ENCODE measurements around the gene KCNQ1OT1.

Gene KCNQ1OT1

DNA sequence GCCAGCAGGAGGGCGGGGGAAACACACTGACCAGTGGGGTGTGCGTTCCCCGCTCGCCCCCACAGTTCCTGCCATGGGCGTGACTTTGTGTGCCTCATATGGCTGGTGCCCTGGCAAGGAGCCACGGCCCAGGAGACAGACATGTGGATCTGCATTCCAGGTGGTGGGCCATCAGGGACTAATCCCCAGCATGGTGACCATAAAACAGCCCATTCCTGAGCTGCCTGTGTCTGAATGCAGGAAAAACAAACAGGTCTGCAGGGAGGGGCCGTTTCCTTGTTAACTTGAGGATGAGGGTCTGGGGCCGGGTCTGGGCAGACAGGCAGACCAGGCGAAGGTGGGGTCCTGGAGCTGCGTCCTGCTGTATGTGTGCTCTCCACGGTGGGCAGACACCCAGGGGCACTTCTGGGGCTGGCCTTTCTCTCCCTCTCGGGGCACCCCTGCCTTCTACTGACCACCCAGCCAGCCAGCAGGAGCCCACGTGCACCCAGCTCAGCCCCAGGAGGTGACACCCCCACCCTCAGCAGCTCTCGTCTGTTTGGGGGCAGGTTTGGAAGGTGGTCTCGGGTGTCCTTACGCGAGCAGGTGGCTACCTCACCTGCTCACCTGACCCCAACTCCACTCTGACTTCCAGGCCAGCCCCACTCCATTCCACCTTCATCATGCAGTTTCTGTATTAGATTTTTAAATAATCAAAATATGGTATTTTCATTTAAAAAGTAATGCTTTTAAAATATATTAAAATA, 120.3 kb downstream of the KCNQ1OT1 start:
- DNase-seq = no peak

DNA sequence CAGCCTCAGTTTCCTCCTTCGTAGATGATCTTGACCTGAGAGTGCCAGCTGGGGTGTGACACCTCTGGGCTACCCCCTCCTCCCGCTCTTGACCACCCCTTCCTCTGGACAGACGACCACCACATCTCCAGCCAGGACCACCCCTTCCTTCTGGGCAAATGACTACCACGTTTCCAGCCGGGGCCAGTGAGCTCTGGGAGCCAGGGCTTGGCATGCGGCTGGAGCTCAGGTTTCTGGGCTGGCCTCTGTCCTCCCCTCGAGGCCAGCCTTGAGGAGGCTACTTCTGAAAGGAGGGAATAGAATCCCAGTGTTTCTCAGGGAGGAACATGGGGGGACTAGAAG, 120.9 kb downstream of the KCNQ1OT1 start:
- DNase-seq = no peak

DNA sequence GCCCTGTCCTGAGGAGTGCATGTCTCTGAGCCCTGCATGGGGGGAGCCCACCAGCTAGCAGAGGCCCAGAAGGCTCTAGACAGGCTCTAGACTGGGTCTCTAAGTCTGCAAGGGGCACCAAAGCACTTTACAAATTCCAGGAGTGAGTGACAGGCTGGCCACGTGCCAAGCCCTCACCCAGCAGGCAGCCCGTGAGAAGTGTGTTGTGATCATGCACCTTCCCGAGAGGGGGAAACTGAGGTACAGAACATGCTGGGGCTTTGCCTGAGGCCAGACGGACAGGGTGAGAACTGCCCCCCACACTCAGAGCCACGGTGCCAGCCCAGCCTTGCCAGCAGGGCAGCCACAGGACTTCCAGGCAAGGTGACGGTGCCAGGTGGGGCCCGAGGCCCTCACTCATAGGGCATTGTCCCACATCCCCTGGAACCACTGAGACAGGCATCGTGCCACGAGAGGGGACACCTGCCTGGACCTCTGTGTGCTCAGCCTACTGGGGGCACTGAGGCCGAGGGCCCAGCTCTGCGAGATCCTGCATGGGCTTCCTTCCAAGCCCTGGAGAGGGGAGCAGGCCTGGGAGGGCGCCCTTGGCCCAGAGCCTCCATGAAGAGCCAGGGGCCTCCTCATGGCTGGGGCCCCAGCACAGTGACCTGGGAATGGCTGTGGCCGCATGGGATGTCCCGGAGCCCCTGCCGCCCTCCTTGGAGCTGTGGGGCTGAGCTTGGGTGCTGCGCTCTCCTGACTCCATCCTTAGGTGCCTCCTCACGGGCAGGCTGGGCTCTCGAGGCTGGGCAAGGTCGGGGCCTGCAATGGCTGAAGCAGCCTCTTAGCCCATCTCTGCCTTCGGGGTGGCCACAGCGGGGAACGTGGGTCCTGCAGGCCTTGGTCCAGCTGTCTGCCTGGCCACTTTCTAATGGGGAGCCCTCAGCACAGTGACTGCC, 121.5 kb downstream of the KCNQ1OT1 start:
- DNase-seq = no peak

DNA sequence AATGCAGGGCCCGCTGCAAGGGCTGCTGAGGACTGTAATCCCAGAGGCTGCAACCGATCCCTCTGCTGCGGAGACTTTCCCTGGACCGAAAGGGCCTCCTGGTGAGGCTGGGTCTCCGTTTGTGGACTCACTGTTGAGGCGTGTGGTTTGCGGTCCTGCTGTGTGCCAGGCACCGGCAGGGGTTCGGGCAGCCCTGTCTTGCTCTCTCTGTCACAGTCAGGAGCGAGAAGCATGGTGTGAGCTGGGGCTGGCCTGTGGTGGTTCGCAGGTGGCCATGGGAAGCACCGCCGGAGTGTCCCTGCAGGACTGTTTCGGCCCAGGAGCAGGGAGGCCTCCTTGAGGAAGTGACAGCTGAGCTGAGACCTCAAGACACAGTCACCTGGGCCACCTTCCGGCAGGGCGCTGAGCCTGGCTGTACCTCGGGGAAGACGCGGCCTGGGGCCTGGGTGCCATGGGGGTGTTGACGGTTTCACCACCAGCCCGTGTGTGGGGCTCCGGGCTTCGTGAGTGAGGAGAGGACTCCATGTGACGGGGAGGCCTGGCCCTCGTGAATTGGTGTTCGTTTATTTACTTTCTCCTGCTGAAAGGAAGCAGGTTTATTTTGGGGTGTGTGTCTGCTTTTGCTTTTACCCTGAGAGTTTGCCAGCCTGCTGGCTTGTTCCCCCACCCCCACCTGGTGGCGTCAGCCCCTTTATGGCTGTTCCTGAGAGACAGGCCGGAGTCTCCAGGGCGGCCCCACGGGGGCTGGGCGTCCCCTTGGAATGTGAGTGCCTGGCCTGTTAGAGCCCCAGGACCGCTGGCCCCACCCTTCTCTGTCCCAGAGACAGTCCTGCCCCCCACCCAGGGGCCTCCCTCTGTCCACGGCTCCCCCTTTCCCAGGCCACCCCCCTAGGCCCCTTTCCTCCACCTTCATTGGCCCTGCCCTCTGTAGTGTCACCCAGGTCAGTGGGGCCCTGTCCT, 122.5 kb downstream of the KCNQ1OT1 start:
- no peak for DNase-seq

DNA sequence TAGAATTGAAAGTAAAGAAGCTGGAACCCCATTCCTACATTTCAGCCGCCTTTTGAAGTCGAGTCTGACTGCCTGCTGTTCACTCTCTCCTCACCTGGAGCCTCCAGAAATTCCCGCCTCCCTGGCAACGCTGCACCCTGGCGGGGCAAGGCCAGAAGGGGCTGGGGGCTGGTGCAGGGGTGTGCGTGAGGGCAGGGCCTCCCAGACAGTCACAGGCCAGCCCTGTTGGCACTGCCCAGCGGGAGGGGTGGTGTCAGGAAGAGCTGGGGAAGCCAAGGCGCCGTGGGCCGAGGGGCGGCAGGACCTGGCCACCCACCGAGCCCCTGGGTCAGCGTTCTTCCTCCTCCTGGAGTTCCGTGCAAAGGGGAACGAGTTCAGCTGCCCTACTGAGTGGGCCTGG, 123.2 kb downstream of the KCNQ1OT1 start:
- no peak for DNase-seq

DNA sequence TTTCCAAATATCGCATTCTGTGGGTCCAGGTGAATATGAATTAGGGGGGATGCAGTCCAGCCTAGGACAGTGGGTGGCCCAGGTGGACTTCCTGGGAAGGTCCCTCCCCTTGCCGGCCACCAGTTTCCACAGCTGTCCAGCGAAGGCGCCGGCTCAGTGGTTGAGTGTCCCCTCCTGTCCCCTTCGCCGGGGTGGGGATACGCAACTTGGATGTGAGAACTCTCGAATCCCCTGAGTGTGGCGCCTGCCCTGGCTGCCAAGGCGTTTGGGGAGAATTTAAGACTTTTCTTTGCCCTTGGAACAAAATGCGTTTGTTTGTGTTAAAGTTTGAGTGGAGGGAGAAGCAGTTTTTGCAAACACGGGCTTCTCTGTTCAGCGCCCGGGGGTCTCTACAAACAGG, 123.7 kb downstream of the KCNQ1OT1 start:
- DNase-seq = no peak

DNA sequence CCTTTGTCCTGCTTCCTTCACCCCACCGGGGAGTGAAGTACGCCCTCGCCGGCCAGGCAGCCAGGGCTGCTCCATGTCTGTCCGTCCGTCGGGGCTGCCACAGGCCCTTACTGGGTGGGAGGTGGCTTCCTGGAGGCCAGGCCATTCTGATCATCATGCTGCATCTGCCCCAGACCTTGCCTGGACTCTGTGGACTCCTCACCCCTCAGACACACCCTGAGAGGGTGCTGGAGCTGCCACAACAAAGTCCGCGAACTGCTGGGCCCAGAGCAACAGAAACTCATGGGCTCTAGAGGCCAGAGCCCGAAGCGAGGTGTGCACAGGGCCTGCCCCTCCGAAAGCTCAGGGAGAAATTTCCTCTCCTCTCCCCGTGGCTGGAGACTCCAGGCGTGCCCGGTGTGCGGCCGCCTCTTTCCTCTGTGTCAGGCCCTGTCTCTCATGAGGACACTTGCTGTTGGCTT, 124.2 kb downstream of the KCNQ1OT1 start:
- no peak for DNase-seq

DNA sequence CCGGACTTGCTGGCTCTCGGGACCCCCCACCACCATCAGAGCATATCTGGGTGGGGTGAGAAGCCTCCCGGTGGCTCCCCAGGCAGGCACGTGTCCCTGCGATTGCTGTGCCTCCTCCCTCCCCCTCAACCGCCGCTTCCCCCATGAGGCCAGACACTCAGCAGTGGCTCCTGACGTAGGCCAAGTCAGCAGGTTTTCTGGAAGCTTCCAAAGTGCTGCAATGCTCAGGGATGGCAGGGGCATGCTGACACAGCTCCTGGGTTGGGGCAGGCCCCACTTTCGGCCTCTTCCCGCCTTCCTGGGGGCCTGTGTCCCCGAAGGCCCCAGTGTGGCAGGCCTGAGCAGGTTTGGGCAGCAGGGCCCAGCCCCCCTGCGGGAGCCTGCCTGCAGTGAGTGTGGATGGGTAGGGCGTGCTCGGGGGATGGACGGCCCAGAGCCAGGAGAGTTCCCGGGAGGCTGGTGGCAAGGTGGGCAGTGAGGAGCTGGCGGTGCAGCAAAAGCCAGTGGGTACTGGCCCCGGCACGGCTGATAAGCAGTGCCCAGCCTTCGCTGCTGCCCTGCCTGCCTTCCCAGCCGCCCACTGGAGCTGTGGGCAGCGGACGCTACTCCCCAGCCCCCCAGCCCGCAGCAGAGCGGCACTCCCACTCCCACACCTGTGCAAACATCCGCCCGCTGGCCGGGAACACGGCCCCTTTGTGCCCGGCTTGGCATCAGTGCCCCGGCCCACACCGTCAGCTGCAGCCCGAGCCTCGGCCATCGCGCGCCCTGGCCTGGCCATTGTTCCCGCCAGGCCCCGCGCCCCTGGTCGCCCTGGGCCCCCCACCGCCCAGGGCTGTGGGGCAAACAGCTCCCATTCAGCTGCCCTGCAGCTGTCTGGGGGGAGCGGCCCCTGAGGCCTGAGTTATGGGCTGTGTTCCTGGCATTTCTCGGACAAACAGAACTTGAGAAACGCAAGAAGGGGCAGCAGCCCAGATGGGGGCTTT, 125.0 kb downstream of the KCNQ1OT1 start:
- DNase-seq = no peak

DNA sequence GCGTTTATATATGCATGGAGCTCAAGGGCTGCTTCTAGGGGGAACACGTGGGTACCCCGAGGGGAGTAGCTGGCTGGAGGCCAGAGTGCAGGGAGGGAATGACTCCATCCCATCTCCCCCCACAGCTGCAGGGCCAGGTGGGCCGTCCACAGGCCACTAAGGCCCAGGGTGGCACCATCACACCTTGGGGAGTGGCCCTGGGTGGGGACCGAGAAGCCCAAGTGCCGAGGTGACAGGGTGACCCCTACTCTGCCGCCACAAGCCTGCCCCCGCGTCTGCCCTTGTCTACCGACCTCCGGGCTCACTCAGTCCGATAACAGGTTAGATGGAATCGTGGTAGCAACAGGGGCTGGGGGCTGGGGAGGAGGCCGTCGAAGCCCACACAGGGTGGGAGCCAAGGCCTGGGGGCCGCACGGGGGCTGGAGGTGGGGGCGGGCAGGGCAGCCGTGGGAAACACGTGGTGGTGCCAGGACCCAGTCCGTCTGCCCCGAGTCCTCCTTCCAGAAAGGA, 125.7 kb downstream of the KCNQ1OT1 start:
- no peak for DNase-seq

DNA sequence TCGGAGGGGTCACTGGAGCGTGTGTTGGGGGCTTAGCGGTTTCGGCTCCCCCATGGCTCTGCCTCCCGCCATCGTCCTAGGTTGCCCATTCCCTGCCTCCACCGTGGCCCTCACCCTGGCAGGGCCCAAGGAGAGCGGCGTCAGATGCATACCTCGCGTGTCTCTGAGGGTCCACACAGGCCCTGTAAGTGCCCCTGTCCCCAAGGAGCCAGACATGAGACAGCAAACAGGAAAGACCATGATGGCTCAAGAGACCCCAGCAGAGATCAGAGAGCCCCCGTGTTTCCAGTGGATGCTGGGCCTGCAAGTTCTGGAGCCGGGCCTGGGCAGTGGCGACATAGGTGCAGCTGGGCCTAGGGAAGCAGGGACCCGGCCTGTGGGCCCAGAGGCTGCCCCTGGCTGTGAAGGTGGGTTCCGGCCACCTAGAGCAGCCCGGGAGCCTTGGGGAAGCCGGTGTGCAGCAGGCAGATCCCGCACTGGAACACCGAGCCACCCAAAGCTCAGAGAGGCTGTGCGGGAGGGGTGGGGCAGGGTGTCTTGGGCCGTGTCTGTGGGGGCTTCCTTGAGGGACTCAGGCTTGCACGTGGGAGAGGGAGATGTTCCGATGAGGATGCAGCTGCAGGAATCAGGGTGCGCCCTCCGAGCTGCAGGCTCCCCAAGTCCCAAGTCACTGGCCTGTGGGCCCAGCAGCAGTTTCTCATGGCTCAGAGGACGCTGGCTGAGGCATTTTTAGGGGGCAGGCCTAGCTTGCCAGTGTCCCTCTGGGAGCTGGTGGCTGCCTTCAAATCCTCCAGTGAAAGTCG, 126.4 kb downstream of the KCNQ1OT1 start:
- no peak for DNase-seq

DNA sequence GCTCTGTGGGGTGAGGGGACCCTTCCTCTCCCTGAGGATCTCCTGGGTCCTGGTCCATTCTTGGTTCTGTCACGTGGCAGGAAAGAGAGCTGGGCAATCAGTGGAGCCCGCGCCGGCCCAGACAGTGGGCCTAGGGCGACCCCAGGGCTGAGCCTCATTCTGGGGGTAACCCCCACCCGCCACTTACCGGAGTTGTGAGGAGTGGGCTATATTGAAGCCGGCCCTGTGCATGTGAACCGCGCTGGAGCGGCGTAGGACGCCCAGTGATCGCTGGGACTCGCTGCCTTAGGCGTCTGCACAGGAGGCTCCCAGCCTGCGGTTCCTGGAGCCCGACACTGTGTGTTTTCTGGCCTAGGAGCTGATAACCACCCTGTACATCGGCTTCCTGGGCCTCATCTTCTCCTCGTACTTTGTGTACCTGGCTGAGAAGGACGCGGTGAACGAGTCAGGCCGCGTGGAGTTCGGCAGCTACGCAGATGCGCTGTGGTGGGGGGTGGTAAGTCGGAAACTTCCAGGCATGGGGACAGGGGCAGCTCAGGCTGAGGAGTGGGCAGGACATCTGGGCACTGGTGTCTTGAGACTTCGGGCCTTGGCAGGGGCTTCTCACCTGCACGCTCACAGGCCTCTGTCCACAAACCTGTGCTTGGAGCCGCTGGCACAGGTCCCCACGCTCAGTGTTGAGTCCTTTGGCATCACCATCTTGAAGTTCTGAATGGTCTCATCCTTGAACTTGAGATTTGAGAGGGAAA, 127.1 kb downstream of the KCNQ1OT1 start:
- no peak for DNase-seq

DNA sequence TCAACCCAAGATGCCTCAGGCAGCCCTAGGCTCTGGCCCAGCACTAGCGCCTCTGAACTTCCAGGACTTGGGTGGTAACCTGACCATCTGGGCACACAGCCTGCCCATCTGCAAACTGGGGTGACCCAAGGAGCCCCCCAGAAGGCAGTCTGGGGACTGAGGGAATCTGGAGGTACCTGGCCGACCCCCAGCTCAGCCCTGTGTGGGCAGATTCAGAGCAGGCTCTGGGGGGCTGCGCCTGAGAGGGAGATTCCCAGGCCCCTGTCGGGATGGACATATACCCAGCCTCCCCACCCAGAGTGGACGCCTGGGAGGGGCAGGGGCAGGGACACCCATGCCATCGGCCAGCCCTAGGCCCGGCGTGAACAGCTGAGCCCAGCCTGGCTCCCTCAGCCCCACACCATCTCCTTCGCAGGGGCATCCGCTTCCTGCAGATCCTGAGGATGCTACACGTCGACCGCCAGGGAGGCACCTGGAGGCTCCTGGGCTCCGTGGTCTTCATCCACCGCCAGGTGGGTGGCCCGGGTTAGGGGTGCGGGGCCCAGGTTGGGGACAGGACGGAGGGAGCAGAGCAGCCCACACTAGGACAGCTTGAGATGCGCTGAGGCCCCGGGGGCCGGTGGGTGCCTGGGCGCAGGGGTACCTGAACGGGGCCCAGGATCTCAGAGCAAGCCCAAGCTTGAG, 128.1 kb downstream of the KCNQ1OT1 start:
- DNase-seq = no peak

DNA sequence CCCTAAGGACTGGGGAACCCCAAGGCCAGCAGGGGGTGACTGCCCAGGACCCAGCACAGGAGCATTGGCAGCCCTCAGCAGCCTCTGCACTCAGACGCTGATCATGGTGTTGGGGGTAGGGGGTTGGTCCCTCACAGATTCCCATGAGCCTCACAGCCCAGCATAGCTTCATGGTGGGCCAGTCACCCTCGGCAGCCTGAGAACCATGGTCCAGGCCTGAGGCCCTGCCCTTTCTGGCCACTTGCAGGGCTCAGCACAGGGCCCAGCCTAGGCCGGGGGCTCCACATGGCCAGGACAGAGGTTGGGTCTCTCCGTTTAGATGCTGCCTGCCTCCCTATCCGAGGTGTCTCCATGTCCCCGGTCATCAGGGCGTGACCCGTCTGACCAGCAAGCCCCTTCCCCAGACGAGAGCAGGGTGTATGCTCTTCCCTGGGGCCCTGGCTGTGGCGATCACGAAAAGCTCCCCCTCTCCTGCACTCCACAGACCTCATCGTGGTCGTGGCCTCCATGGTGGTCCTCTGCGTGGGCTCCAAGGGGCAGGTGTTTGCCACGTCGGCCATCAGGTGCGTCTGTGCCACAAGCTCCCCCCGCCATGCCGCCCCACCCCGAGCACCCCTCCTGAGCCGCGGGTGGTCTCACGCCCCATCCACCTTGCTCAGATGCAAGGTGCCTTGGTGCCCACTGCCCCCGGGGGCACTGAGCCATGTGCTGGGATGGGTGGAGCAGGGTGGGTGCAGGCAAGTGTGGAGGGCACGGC, 128.8 kb downstream of the KCNQ1OT1 start:
- DNase-seq = no peak

DNA sequence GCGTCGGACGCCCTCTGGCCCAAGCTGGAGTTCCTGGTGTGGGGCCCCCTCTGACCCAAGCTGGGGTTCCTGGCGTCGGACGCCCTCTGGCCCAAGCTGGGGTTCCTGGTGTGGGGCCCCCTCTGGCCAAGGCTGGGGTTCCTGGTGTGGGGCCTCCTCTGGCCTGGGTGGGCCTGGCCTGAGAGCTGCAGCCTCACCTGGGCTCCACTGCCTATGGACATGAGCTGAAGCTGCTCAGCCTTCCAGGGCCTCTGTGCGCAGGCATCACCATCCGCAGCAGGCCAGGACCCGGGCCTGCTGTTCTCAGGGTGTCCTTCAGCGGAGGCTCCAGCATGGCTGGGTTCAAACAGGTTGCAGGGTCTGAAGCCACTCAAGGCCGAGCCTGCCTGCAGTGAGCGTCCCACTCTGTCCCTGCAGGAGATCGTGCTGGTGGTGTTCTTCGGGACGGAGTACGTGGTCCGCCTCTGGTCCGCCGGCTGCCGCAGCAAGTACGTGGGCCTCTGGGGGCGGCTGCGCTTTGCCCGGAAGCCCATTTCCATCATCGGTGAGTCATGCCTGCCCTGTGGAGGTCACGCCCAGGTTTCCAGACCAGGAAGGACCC, 129.5 kb downstream of the KCNQ1OT1 start:
- no peak for DNase-seq

DNA sequence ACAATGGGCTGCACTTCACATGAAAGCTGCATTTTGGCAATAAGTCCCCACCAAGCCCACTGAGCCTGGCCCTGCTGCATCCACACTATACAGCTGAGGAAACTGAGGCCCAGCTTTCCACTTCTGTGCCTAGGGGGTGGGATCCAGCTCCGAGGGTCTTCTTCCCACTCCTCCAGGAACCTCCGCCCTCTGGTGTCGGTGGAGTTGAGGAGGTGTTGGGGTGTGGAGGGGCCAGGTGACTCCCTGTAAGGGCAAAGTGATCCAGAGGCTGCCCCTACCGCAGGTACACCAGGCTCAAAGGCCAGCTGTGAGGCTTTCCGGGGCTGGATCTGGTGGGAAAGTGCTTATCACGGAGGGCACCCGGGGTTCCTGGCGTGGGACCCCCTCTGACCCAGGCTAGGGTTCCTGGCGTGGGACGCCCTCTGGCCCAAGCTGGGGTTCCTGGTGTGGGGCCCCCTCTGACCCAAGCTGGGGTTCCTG, 130.0 kb downstream of the KCNQ1OT1 start:
- no peak for DNase-seq

DNA sequence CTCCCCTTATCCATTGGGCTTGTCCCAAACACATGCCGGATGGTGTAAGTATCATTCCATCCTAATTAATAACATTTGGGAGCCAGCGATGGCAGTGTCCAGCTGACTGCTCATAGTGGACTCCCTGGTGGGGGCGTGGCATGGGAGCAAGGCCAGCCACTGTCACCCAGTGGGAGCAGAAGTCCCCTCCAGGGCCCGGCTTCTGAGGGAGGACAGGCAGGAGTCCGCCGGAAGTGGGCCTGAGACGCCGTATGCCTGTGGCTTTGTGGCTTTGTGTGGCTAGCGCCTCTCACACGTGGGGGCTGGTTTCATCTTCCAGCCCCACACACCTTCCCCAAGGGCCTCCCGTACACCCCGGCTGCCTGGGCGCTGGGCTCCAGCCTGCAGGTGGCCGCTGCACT, 130.5 kb downstream of the KCNQ1OT1 start:
- DNase-seq = peak; percentile 13

DNA sequence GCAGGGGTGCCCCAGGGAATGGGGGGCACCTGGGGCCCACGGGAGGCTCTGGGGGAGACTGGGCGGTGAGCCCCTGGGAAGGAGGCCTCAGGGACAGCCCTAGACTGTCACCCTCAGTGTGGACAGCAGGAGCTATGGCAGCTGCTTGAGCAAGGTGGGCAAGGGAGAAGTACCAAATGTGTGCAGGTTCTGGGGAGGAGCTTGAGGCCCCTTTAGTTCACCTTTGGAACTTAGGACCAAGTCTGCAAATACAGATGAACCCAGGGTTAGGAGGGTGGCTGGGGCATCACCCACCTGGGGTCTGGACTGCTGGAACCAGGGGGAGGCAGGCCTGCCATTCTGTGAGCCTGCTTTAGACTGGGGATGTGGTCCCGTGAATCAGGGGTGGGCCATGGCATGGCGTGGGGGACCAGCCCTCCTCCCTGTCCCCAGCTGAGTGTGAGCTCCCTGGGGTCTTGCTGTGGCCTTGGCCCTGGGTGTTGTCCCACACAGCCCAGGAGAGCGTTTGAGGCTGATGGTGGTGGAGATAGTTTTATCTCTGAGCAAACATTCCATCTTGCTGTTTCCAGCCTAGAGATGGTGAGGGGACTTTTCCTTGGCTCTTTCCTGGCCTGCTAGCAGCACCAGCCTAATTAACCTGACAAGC, 132.6 kb downstream of the KCNQ1OT1 start:
- DNase-seq = no peak
